HepG2 (cell line): ENCODE data around the gene FAM168A. TPM values are rescaled to one million over a fixed set of nuclear protein-coding genes. Genes with fewer than 3 reads are reported as not detected.

Experiments used
- ATAC-seq: fragments of 200-7000 bp; cut with Tn5 transposase; 3 replicates; pipeline ENCODE4 v1.9.1; 2020; ENCODE audit warnings: mild to moderate bottlenecking, moderate library complexity
- BruUV-seq: library from RNA; stranded (reverse); fragments of 400-500 nt; replicated peaks from 2 replicates; lab custom pipeline; 2021; lab: Mats Ljungman, UMichigan
- CTCF ChIA-PET: fragments of 300-600 bp; formaldehyde crosslinking; extraction: SDS; loops from one replicate; lab custom pipeline; 2021; ENCODE audit warnings: low total read pairs, inconsistent platforms, low intra/inter-chr PET ratio; lab: Yijun Ruan, JAX
- POLR2A ChIA-PET: fragments of 350-600 bp; sonication (Branson Sonifier 250); formaldehyde crosslinking; loops from one replicate; lab custom pipeline; 2020; ENCODE audit warnings: antibody characterized with exemption, inconsistent platforms; lab: Yijun Ruan, JAX
- DNase-seq: peaks from one replicate; pipeline ENCODE4 v3.0.0-alpha.2; 2015; ENCODE audit warnings: low spot score
- FAIRE-seq: peaks from 3 replicates; lab custom pipeline; 2011; peaks lifted over from hg19 to GRCh38; lab: Jason Lieb, UNC
- H2AFZ ChIP-seq: one replicate; pipeline ENCODE4 v1.6.1; 2011; ENCODE audit warnings: low read length, inconsistent platforms
- H3K27ac ChIP-seq: fragments of 300-600 bp; 3 replicates; pipeline ENCODE4 v1.8.0; 2011; ENCODE audit warnings: mixed run types, mild to moderate bottlenecking, mixed read lengths, low read length, inconsistent platforms; ENCODE audit not compliant: insufficient read depth; ENCODE audit errors: extremely low read length
- H3K27me3 ChIP-seq, 2 experiments: fragments of 200-600 bp in 1 of 2; 2 replicates in 1 of 2; 3 replicates in 1 of 2; pipeline versions ENCODE4 v1.6.0 to v1.8.0; 2011; ENCODE audit warnings: low read length in 2 of 2, mild to moderate bottlenecking in 2 of 2, moderate library complexity in 2 of 2, inconsistent platforms in 1 of 2; ENCODE audit not compliant: insufficient read depth in 2 of 2, control insufficient read depth in 1 of 2
- H3K36me3 ChIP-seq, 2 experiments: fragments of 200-600 bp in 1 of 2; replicated peaks in 1 of 2; 2 replicates in 1 of 2; 3 replicates in 1 of 2; pipeline versions ENCODE4 v1.5.1 to v1.8.0; 2011; ENCODE audit warnings: low read length in 2 of 2, inconsistent platforms in 1 of 2; ENCODE audit not compliant: insufficient read depth in 2 of 2, control insufficient read depth in 1 of 2
- H3K4me1 ChIP-seq: 2 replicates; pipeline ENCODE4 v1.5.1; 2012; ENCODE audit warnings: low read length, inconsistent platforms; ENCODE audit not compliant: insufficient read depth
- H3K4me2 ChIP-seq: 2 replicates; pipeline ENCODE4 v1.6.0; 2011; ENCODE audit warnings: low read depth, low read length, inconsistent platforms
- H3K4me3 ChIP-seq, 3 experiments: fragments of 200-600 bp in 1 of 3; sonication (generic), shearing (Covaris generic) in 1 of 3; replicated peaks in 1 of 3; 2 replicates each; pipeline ENCODE4 v1.5.1; 2011 to 2016; ENCODE audit warnings: low read length in 3 of 3, inconsistent platforms in 2 of 3, low read depth in 2 of 3, mild to moderate bottlenecking in 2 of 3, control low read depth in 1 of 3, mixed read lengths in 1 of 3; ENCODE audit not compliant: insufficient read depth in 1 of 3
- H3K79me2 ChIP-seq: one replicate; pipeline ENCODE4 v1.6.1; 2011; ENCODE audit warnings: low read length, inconsistent platforms; ENCODE audit not compliant: insufficient read depth
- H3K9ac ChIP-seq: 2 replicates; pipeline ENCODE4 v1.6.0; 2011; ENCODE audit warnings: mild to moderate bottlenecking, low read depth, low read length, inconsistent platforms; ENCODE audit not compliant: insufficient read depth
- H3K9me3 ChIP-seq: 2 replicates; pipeline ENCODE4 v1.5.1; 2012; ENCODE audit warnings: mild to moderate bottlenecking, low read length
- H4K20me1 ChIP-seq: 2 replicates; pipeline ENCODE4 v1.6.0; 2011; ENCODE audit warnings: inconsistent platforms, mild to moderate bottlenecking, low read length, moderate library complexity; ENCODE audit not compliant: insufficient read depth
- ADNP ChIP-seq: sonication (generic); formaldehyde crosslinking; IDR thresholded peaks from 2 replicates; pipeline ENCODE4 v1.4.0; 2020; ENCODE audit warnings: missing genetic modification reagents
- JDP2 ChIP-seq: sonication (generic); formaldehyde crosslinking; IDR thresholded peaks from 2 replicates; pipeline ENCODE4 v1.8.1; 2022; ENCODE audit warnings: missing genetic modification reagents, borderline replicate concordance
- MED13 ChIP-seq: sonication (generic); formaldehyde crosslinking; IDR thresholded peaks from 2 replicates; pipeline ENCODE4 v1.5.0; 2020; ENCODE audit warnings: missing genetic modification reagents
- MYNN ChIP-seq: sonication (generic); formaldehyde crosslinking; IDR thresholded peaks from 2 replicates; pipeline ENCODE4 v1.4.0; 2020; ENCODE audit warnings: mild to moderate bottlenecking, low read depth, missing genetic modification reagents
- NR2F6 ChIP-seq, 2 experiments: IDR thresholded peaks; 2 replicates each; pipeline ENCODE4 v1.6.1; 2016; ENCODE audit warnings: antibody characterized with exemption in 1 of 2, mild to moderate bottlenecking in 1 of 2
- WGBS: methylation state at CpG from one replicate; pipeline ENCODE4 v1.1.6; 2017; ENCODE audit warnings: low lambda C conversion rate; 5-methylcytosine and 5-hydroxymethylcytosine counted together
- in situ Hi-C: cut with HindIII; loops from 2 replicates; pipeline ENCODE4 v1.10.0; 2017; ENCODE audit warnings: low pct_unique_long_range_greater_than_20kb; ENCODE audit not compliant: extremely low pct_ligation_motif_present
- intact Hi-C: fragments of 100-400 bp; cut with micrococcal nuclease; formaldehyde crosslinking; loops from one replicate; pipeline ENCODE4 v1.10.0; 2022; ENCODE audit not compliant: unreplicated experiment
- polyA plus RNA-seq, 8 experiments: library from polyadenylated mRNA; depleted of rRNA in 3 of 8; stranded (reverse) in 7 of 8; unstranded in 1 of 8; fragments of >200 nt; fragmentation: Illumina TruSeq in 4 of 8; extraction: Trizol in 4 of 8; gene quantifications; 2 replicates each; pipeline versions ENCODE4 v1.2.1 to v1.2.3, GENCODE V29; 2011 to 2016; ENCODE audit warnings: low read depth in 4 of 8, missing spikeins in 1 of 8, mixed read lengths in 1 of 8; ENCODE audit not compliant: insufficient read depth in 1 of 8
- total RNA-seq, 5 experiments: library from RNA; depleted of rRNA; stranded (reverse); fragments of >200 nt; fragmentation: Illumina TruSeq; extraction: Trizol; gene quantifications; 2 replicates each; pipeline ENCODE4 v1.2.3, GENCODE V29; 2016; ENCODE audit warnings: low read depth in 1 of 5
- TF ChIP-seq, protein P1 (sequence below), 2 experiments: sonication (generic) in 1 of 2; formaldehyde crosslinking in 1 of 2; IDR thresholded peaks; 2 replicates each; pipeline versions ENCODE4 v1.5.1 to v1.6.1; 2011 to 2020; ENCODE audit warnings: borderline replicate concordance in 1 of 2, low read depth in 1 of 2, low read length in 1 of 2, mild to moderate bottlenecking in 1 of 2, missing genetic modification reagents in 1 of 2, moderate library complexity in 1 of 2
- TF ChIP-seq, protein P2 (sequence below): IDR thresholded peaks from 2 replicates; pipeline ENCODE4 v1.6.1; 2016; ENCODE audit warnings: low read depth, missing genetic modification reagents, missing compliant biosample characterization
- TF ChIP-seq, protein P3 (sequence below): sonication (generic); formaldehyde crosslinking; IDR thresholded peaks from 2 replicates; pipeline ENCODE4 v1.5.1; 2020; ENCODE audit warnings: mild to moderate bottlenecking, missing genetic modification reagents, moderate library complexity
- TF ChIP-seq, protein P4 (sequence below): sonication (generic); formaldehyde crosslinking; IDR thresholded peaks from 2 replicates; pipeline ENCODE4 v1.4.0; 2020; ENCODE audit warnings: missing genetic modification reagents

The FAM168A gene
- total and polyA plus RNA-seq, 2 of the 13 experiments (the other 11 are each of a cell fraction or from before 2014, with no cell fraction given), result 13.9 to 15.8 TPM

DNA sequence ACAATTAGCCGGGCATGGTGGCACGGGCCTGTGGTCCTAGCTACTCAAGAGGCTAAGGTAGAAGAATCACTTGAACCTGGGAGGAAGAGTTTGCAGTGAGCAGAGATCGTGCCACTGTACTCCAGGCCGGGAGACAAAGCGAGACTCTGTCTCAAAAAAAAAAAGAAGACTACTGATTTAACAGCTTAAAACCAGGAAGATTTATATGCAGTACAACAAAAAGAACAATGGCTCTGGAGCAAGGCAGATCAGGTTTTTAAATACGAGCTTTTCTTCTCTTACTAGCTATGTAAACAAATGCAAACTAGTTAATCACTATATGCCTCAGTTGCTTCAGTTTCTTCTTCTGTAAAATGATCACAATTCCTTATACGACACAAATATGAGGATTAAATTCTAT, 6.9 kb downstream of the FAM168A start:
- Histone ChIP-seq H3K4me2 (no peak overlapping the region), H3K27ac (no peak overlapping the region), H3K4me3 (no peak overlapping the region), H3K4me1 (peaks cover 27% of the 10 kb centered on the region), H3K27me3 (no peaks in the 10 kb centered on the region), H2AFZ (no peak overlapping the region), H3K9ac (no peak overlapping the region), H3K79me2 (peaks cover 45% of the 10 kb centered on the region), H3K9me3 (no peaks in the 10 kb centered on the region), H4K20me1 (no peaks in the 10 kb centered on the region), H3K36me3 (no peaks in the 10 kb centered on the region)
- TF ChIP-seq ADNP (CRISPR knock-in tag) (no peak), NR2F6 (IDR thresholded peaks at IDR 0.05) (no peak), NR2F6 (CRISPR knock-in tag; IDR thresholded peaks at IDR 0.05) (no peak), MED13 (CRISPR knock-in tag) (no peak), JDP2 (CRISPR knock-in tag) (no peak), MYNN (CRISPR knock-in tag) (no peak)
- TF ChIP-seq, protein P1, sequence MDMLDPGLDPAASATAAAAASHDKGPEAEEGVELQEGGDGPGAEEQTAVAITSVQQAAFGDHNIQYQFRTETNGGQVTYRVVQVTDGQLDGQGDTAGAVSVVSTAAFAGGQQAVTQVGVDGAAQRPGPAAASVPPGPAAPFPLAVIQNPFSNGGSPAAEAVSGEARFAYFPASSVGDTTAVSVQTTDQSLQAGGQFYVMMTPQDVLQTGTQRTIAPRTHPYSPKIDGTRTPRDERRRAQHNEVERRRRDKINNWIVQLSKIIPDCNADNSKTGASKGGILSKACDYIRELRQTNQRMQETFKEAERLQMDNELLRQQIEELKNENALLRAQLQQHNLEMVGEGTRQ (IDR thresholded peaks at IDR 0.05; ENCODE audit: low read depth, low read length), result no peak
- TF ChIP-seq, protein P1 (CRISPR knock-in tag; IDR thresholded peaks at IDR 0.05; ENCODE audit: borderline replicate concordance), result no peak
- TF ChIP-seq, protein P2, sequence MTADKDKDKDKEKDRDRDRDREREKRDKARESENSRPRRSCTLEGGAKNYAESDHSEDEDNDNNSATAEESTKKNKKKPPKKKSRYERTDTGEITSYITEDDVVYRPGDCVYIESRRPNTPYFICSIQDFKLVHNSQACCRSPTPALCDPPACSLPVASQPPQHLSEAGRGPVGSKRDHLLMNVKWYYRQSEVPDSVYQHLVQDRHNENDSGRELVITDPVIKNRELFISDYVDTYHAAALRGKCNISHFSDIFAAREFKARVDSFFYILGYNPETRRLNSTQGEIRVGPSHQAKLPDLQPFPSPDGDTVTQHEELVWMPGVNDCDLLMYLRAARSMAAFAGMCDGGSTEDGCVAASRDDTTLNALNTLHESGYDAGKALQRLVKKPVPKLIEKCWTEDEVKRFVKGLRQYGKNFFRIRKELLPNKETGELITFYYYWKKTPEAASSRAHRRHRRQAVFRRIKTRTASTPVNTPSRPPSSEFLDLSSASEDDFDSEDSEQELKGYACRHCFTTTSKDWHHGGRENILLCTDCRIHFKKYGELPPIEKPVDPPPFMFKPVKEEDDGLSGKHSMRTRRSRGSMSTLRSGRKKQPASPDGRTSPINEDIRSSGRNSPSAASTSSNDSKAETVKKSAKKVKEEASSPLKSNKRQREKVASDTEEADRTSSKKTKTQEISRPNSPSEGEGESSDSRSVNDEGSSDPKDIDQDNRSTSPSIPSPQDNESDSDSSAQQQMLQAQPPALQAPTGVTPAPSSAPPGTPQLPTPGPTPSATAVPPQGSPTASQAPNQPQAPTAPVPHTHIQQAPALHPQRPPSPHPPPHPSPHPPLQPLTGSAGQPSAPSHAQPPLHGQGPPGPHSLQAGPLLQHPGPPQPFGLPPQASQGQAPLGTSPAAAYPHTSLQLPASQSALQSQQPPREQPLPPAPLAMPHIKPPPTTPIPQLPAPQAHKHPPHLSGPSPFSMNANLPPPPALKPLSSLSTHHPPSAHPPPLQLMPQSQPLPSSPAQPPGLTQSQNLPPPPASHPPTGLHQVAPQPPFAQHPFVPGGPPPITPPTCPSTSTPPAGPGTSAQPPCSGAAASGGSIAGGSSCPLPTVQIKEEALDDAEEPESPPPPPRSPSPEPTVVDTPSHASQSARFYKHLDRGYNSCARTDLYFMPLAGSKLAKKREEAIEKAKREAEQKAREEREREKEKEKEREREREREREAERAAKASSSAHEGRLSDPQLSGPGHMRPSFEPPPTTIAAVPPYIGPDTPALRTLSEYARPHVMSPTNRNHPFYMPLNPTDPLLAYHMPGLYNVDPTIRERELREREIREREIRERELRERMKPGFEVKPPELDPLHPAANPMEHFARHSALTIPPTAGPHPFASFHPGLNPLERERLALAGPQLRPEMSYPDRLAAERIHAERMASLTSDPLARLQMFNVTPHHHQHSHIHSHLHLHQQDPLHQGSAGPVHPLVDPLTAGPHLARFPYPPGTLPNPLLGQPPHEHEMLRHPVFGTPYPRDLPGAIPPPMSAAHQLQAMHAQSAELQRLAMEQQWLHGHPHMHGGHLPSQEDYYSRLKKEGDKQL, result no peak
- TF ChIP-seq, protein P3, sequence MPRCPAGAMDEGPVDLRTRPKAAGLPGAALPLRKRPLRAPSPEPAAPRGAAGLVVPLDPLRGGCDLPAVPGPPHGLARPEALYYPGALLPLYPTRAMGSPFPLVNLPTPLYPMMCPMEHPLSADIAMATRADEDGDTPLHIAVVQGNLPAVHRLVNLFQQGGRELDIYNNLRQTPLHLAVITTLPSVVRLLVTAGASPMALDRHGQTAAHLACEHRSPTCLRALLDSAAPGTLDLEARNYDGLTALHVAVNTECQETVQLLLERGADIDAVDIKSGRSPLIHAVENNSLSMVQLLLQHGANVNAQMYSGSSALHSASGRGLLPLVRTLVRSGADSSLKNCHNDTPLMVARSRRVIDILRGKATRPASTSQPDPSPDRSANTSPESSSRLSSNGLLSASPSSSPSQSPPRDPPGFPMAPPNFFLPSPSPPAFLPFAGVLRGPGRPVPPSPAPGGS (CRISPR knock-in tag), result no peak
- TF ChIP-seq, protein P4, sequence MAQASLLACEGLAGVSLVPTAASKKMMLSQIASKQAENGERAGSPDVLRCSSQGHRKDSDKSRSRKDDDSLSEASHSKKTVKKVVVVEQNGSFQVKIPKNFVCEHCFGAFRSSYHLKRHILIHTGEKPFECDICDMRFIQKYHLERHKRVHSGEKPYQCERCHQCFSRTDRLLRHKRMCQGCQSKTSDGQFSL, result no peak
- DNase-seq, result no peak
- CTCF ChIA-PET, result no interaction called here
- FAIRE-seq, result no peak
- no peak for ATAC-seq
- WGBS, result 95% methylated on average over 7 of the region's 7 CpGs
- POLR2A ChIA-PET, result no interaction called here
- intact Hi-C loops, result no loop called here
- no TSS peak for BruUV-seq
- in situ Hi-C loops, result no loop called here
